Astrocyte (in vitro differentiated cells and primary cell): Measurements from ENCODE around the gene XPO6.

Experiments used
- EZH2 ChIP-seq: IDR thresholded peaks from 2 replicates; pipeline ENCODE4 v1.6.1; 2012; ENCODE audit warnings: mild to moderate bottlenecking, low read length, inconsistent platforms; ENCODE audit not compliant: insufficient read depth
- TF ChIP-seq, protein P1 (sequence below): IDR thresholded peaks from 2 replicates; pipeline ENCODE4 v1.5.1; 2011; ENCODE audit warnings: low read depth, mild to moderate bottlenecking, inconsistent platforms, low read length, moderate library complexity; ENCODE audit not compliant: insufficient read depth

DNA sequence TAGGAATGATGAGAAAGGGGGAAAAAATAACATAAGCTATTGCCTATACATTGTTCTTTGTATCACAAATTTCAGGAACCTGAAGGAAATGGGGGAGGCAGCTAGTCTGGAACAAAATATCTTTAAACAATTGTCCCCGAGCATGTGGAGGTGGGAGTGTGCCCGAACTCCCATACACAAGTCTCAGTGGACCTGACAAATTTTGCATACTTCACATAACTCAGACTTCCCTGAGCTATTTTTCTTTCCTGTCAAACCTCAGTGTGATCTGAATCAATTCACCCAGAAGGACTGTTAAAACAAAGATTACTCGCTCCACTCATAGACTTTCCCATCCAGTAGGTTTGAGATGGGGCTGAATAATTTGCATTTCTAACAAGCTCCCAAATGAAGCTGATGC is 1.6 kb upstream of the XPO6 start:
- TF ChIP-seq, protein P1, sequence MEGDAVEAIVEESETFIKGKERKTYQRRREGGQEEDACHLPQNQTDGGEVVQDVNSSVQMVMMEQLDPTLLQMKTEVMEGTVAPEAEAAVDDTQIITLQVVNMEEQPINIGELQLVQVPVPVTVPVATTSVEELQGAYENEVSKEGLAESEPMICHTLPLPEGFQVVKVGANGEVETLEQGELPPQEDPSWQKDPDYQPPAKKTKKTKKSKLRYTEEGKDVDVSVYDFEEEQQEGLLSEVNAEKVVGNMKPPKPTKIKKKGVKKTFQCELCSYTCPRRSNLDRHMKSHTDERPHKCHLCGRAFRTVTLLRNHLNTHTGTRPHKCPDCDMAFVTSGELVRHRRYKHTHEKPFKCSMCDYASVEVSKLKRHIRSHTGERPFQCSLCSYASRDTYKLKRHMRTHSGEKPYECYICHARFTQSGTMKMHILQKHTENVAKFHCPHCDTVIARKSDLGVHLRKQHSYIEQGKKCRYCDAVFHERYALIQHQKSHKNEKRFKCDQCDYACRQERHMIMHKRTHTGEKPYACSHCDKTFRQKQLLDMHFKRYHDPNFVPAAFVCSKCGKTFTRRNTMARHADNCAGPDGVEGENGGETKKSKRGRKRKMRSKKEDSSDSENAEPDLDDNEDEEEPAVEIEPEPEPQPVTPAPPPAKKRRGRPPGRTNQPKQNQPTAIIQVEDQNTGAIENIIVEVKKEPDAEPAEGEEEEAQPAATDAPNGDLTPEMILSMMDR = no peak
- no peak for TF ChIP-seq EZH2
